GM23338 (cell line): ENCODE data around the gene CHI3L1. TPM values are rescaled to one million over a fixed set of nuclear protein-coding genes. Genes with fewer than 3 reads are reported as not detected.

Experiments used
- ATAC-seq: fragments of 200-7000 bp; cut with Tn5 transposase; 3 replicates; pipeline ENCODE4 v1.9.1; 2020
- DNase-seq: peaks from one replicate; pipeline ENCODE4 v3.0.0-alpha.2; 2015; ENCODE audit warnings: low spot score
- H2AFZ ChIP-seq: fragments of 200-600 bp; sonication (generic); 2 replicates; pipeline ENCODE4 v1.8.0; 2016; ENCODE audit warnings: antibody characterized with exemption, mild to moderate bottlenecking, moderate library complexity
- H3F3A ChIP-seq: fragments of 200-600 bp; sonication (generic); replicated peaks from 2 replicates; pipeline ENCODE4 v1.8.0; 2017; ENCODE audit warnings: antibody characterized with exemption, mixed run types, low read depth
- H3K27ac ChIP-seq: fragments of 200-600 bp; sonication (generic); 2 replicates; pipeline ENCODE4 v1.6.1; 2016; ENCODE audit warnings: low read depth
- H3K27me3 ChIP-seq: fragments of 200-600 bp; sonication (generic); 2 replicates; pipeline ENCODE4 v1.8.0; 2016; ENCODE audit warnings: mild to moderate bottlenecking, mixed run types, moderate library complexity; ENCODE audit not compliant: insufficient read depth
- H3K36me3 ChIP-seq: fragments of 200-600 bp; sonication (generic); 2 replicates; pipeline ENCODE4 v1.8.0; 2016; ENCODE audit warnings: mild to moderate bottlenecking; ENCODE audit not compliant: insufficient read depth
- H3K4me1 ChIP-seq: fragments of 200-600 bp; sonication (generic); 2 replicates; pipeline ENCODE4 v1.8.0; 2016; ENCODE audit warnings: mild to moderate bottlenecking, moderate library complexity; ENCODE audit not compliant: insufficient read depth
- H3K4me2 ChIP-seq: fragments of 200-600 bp; sonication (generic); 2 replicates; pipeline ENCODE4 v1.7.1; 2017; ENCODE audit warnings: mixed run types
- H3K4me3 ChIP-seq: fragments of 200-600 bp; sonication (generic); 2 replicates; pipeline ENCODE4 v1.6.1; 2016; ENCODE audit warnings: mixed run types
- H3K79me2 ChIP-seq: fragments of 200-600 bp; sonication (generic); replicated peaks from 2 replicates; pipeline ENCODE4 v1.8.0; 2017; ENCODE audit warnings: mild to moderate bottlenecking; ENCODE audit not compliant: insufficient read depth
- H3K9me2 ChIP-seq: fragments of 200-600 bp; sonication (generic); 2 replicates; pipeline ENCODE4 v1.8.0; 2017; ENCODE audit not compliant: insufficient read depth
- H4K20me1 ChIP-seq: fragments of 200-600 bp; sonication (generic); replicated peaks from 2 replicates; pipeline ENCODE4 v1.8.0; 2017; ENCODE audit warnings: mild to moderate bottlenecking; ENCODE audit not compliant: insufficient read depth
- H3K27ac Mint-ChIP-seq: 2 replicates; pipeline ENCODE4 v1.8.0; 2020; ENCODE audit warnings: inconsistent platforms, mild to moderate bottlenecking, moderate library complexity, mixed read lengths
- H3K27me3 Mint-ChIP-seq: 3 replicates; pipeline ENCODE4 v1.8.0; 2022; ENCODE audit warnings: low read depth, mild to moderate bottlenecking, moderate library complexity, mixed read lengths, inconsistent platforms; ENCODE audit not compliant: insufficient read depth, poor library complexity
- H3K36me3 Mint-ChIP-seq: 3 replicates; pipeline ENCODE4 v1.8.0; 2021; ENCODE audit warnings: low read depth, mild to moderate bottlenecking, inconsistent platforms, moderate library complexity, mixed read lengths
- H3K4me1 Mint-ChIP-seq: 3 replicates; pipeline ENCODE4 v1.8.0; 2020; ENCODE audit warnings: mild to moderate bottlenecking, inconsistent platforms, mixed read lengths
- H3K4me3 Mint-ChIP-seq: 3 replicates; pipeline ENCODE4 v1.8.0; 2021; ENCODE audit warnings: moderate library complexity, mild to moderate bottlenecking, inconsistent platforms, mixed read lengths
- H3K9me3 Mint-ChIP-seq: 3 replicates; pipeline ENCODE4 v1.8.0; 2020; ENCODE audit warnings: moderate library complexity, mild to moderate bottlenecking, inconsistent platforms, mixed read lengths
- CREB1 ChIP-seq: fragments of 250-450 bp; sonication (Bioruptor Pico); IDR thresholded peaks from 2 replicates; pipeline ENCODE4 v1.5.0; 2020; ENCODE audit warnings: low read depth, mild to moderate bottlenecking, moderate library complexity
- CTCF ChIP-seq, 2 experiments: fragments of 200-600 bp in 1 of 2; sonication (generic) in 1 of 2; conservative IDR thresholded peaks; 2 replicates each; pipeline versions ENCODE4 v1.5.1 to v1.6.1; 2016 to 2017; ENCODE audit warnings: antibody characterized with exemption in 2 of 2, low read depth in 2 of 2, mild to moderate bottlenecking in 2 of 2, moderate library complexity in 1 of 2
- ETS1 ChIP-seq: IDR thresholded peaks from 2 replicates; pipeline ENCODE4 v1.6.1; 2016; ENCODE audit warnings: antibody characterized with exemption
- EZH2 ChIP-seq: fragments of 200-600 bp; sonication (generic); IDR thresholded peaks from one replicate; pipeline ENCODE4 v1.8.0; 2017; ENCODE audit warnings: antibody characterized with exemption, mild to moderate bottlenecking, low read depth; ENCODE audit not compliant: unreplicated experiment
- EZH2phosphoT487 ChIP-seq: fragments of 200-600 bp; sonication (generic); IDR thresholded peaks from one replicate; pipeline ENCODE4 v1.8.1; 2018; ENCODE audit warnings: antibody characterized with exemption; ENCODE audit not compliant: unreplicated experiment
- JUNB ChIP-seq: IDR thresholded peaks from one replicate; pipeline ENCODE4 v1.6.1; 2016; ENCODE audit warnings: antibody characterized with exemption; ENCODE audit not compliant: unreplicated experiment
- NANOG ChIP-seq: IDR thresholded peaks from 2 replicates; pipeline ENCODE4 v1.6.1; 2016; ENCODE audit warnings: antibody characterized with exemption, borderline replicate concordance
- POLR2AphosphoS5 ChIP-seq: IDR thresholded peaks from 2 replicates; pipeline ENCODE4 v1.6.1; 2016; ENCODE audit warnings: antibody characterized with exemption, low read depth
- ZNF114 ChIP-seq: fragments of 250-450 bp; sonication (Bioruptor Pico); IDR thresholded peaks from 2 replicates; pipeline ENCODE4 v1.5.0; 2020; ENCODE audit warnings: mild to moderate bottlenecking, moderate library complexity
- ZNF331 ChIP-seq: fragments of 250-450 bp; sonication (Bioruptor Pico); IDR thresholded peaks from 2 replicates; pipeline ENCODE4 v1.5.0; 2020; ENCODE audit warnings: low read depth, mild to moderate bottlenecking, moderate library complexity
- ZNF462 ChIP-seq: fragments of 250-450 bp; sonication (Bioruptor Pico); IDR thresholded peaks from 2 replicates; pipeline ENCODE4 v1.5.0; 2020; ENCODE audit warnings: mild to moderate bottlenecking, moderate library complexity
- polyA plus RNA-seq: library from polyadenylated mRNA; unstranded; fragments of >200 nt; fragmentation: Nextera tagmentation; extraction: Ambion mirVana; gene quantifications from 2 replicates; pipeline ENCODE4 v1.2.1, GENCODE V29; 2016
- total RNA-seq: library from RNA; depleted of rRNA; stranded (reverse); fragments of >200 nt; shearing (Covaris generic); gene quantifications from 2 replicates; pipeline ENCODE4 v1.2.3, GENCODE V29; 2014

Gene CHI3L1
- total and polyA plus RNA-seq, 2 experiments from 2014 or later = 0.76 TPM; not detected in 1

- no peaks in the 10 kb centered on the region for H3K36me3 ChIP-seq
- H2AFZ ChIP-seq = 0 out of 2 replicates have a peak overlapping the region, but pooled peaks have one; percentile 47
- ATAC-seq = no peak
- no peak for TF ChIP-seq CREB1
- Mint-ChIP-seq H3K27me3 (peaks cover 13% of the 10 kb centered on the region), H3K4me1 (peaks cover 17% of the 10 kb centered on the region), H3K9me3 (no peaks in the 10 kb centered on the region), H3K4me3 (no peak overlapping the region), H3K36me3 (no peaks in the 10 kb centered on the region), H3K27ac (no peak overlapping the region)
- no peaks in the 10 kb centered on the region for H3F3A ChIP-seq
- no peaks in the 10 kb centered on the region for H4K20me1 ChIP-seq
- H3K4me2 ChIP-seq = no peak overlapping the region
- H3K79me2 ChIP-seq = no peaks in the 10 kb centered on the region
- no peaks in the 10 kb centered on the region for H3K27me3 ChIP-seq
- 0 out of 2 replicates have a peak, but pooled peaks cover under 1% of the 10 kb centered on the region for H3K9me2 ChIP-seq
- no peaks in the 10 kb centered on the region for H3K4me1 ChIP-seq
- no peak overlapping the region for H3K27ac ChIP-seq
- no peak for DNase-seq
- H3K4me3 ChIP-seq = no peak overlapping the region
These were observed 7.5 kb downstream of the CHI3L1 start for GRCh38 chr1:203178821-203179666.

GRCh38 chr1:203178083-203178482 lies 8.4 kb downstream of the CHI3L1 start:
- H3K27ac ChIP-seq = no peak overlapping the region
- no peaks in the 10 kb centered on the region for H3K4me1 ChIP-seq
- Mint-ChIP-seq H3K27ac (no peak overlapping the region), H3K27me3 (peaks cover 14% of the 10 kb centered on the region), H3K9me3 (no peaks in the 10 kb centered on the region), H3K4me1 (peaks cover 17% of the 10 kb centered on the region), H3K4me3 (no peak overlapping the region), H3K36me3 (no peaks in the 10 kb centered on the region)
- no peak overlapping the region for H3K4me2 ChIP-seq
- TF ChIP-seq ETS1 (no peak), POLR2AphosphoS5 (no peak), EZH2phosphoT487 (no peak), ZNF114 (no peak), ZNF462 (CRISPR knock-in tag) (no peak), JUNB (no peak), CREB1 (no peak), CTCF (conservative IDR thresholded peaks at IDR 0.05; ENCODE audit: low read depth in 2 of 2) (no peak), NANOG (no peak), EZH2 (no peak), ZNF331 (CRISPR knock-in tag) (no peak)
- H3K4me3 ChIP-seq = no peak overlapping the region
- no peak for DNase-seq
- H3K36me3 ChIP-seq = no peaks in the 10 kb centered on the region
- ATAC-seq = peak; percentile 67
- H3F3A ChIP-seq = no peaks in the 10 kb centered on the region
- H3K9me2 ChIP-seq = no peaks in the 10 kb centered on the region
- H3K27me3 ChIP-seq = no peaks in the 10 kb centered on the region
- H3K79me2 ChIP-seq = no peaks in the 10 kb centered on the region
- H2AFZ ChIP-seq = no peak overlapping the region
- no peaks in the 10 kb centered on the region for H4K20me1 ChIP-seq
